ENCODE results near the gene SLC51A.
"Not testable (repeated sequence)": the region's sequence is repeated elsewhere in the genome, so short reads cannot be mapped to it uniquely, and the experiment has no call there.

Gene SLC51A

GRCh38 chr3:196244166-196244565 is 27.8 kb downstream of the SLC51A start:
- DNase-seq = not testable (repeated sequence)

- DNase-seq = no peak
Measured at GRCh38 chr3:196246612-196247308, 30.4 kb downstream of the SLC51A start.

DNA sequence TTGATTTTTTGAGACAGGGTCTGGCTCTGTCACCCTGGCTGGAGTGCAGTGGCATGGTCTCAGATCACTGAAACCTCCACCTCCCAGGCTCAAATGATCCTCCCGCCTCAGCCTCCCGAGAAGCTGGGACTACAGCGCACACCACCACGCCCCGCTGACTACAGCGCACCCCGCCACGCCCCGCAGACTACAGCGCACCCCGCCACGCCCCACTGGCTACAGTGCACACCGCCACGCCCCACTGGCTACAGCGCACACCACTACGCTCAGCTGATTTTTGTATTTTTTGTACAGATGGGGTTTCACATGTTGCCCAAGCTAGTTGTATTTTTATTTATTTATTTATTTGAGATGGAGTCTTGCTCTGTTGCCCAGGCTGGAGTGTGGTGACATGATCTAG is 35.6 kb downstream of the SLC51A start:
- DNase-seq = no peak

DNA sequence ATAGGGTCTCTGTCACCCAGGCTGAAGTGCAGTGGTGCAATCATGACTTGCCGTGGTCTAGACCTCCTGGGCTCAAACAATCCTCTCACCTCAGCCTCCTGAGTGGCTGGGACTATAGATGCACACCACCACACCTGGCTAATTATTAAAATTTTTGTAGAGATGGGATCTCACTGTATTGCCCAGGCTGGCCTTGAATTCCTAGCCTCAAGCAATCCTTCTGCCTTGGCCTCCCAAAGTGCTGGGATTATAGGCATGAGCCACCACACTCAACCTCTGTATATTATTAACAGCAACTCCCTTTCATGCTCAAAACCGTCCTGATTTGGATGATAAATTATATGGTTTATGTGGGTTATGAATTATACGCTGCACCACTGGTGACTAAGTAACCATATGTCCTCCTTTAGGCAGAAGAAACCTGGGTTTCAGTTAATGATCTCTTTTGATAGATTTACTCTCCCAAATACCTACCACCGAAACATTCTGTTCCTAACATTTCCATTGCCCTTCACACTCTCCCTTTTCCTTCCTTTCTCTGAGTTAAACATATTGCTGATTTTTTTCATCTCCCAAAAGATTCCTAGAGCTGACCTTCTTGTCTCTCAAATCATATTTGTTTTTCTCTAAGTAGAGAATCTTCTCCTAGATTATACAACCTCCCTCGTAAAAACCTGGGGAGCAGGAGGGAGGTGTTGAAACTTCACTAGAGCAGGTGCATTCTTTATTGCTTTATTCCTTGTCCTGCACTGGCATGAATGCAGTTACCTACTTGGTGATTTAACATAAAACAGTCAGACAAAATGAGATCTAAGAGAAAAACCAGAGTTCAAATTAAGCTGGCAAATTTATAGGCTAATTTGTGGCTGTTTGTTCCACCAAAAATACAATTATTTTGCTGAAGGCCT is 38.3 kb downstream of the SLC51A start:
- no peak for DNase-seq

DNA sequence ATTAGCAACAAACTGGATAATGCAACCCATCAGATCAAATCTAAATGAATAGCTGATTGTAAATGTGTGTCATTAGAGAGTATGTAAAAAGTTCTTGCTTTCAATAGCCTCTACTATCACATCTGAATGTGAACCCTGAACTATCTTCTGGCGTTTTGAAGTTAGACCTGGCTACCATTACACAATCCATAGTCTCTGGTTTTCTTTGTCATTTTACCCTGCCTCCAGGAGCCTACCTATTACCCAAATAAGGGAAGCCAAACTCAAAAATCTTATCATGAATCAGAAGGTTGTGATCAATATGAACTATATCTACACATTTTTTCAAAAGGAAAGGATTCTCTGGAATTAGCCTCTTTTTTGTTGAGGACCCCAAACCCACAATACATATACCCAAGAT is 39.4 kb downstream of the SLC51A start:
- DNase-seq = no peak

DNA sequence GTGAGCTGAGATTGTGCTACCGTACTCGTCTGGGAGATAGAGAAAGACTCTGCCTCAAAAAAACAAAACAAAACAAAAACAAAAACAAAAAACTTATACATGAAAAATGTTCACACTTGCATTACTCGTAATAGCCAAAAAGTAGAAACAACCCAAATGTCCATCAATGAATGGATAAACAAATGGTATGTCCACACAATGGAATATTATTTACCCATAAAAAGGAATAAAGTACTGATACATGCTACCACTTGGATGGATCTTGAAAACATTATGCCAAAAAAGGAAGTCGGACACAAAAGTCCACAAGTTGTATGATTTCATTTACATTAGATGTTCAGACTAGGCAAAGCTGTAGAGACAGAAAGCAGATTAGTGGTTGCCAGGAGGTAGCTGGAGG is 44.5 kb downstream of the SLC51A start:
- no peak for DNase-seq

DNA sequence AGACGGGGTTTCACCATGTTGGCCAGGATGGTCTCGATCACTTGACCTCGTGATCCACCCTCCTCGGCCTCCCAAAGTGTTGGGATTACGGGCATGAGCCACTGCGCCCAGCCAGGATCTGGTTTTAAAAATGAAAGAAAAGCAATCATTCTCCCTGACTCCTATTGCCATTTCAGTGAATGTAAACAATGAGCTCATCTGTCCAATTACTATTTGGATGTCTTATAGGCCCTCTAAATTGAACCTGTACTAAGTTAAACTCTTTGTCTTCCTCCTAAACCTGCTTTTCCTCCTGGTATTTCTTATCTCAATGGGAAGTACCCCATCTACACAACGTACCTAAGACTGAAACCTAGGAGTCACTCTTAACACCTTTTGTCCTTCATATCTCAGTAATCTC is 47.5 kb downstream of the SLC51A start:
- no peak for DNase-seq

GRCh38 chr3:196268284-196269163 is 52.2 kb downstream of the SLC51A start:
- DNase-seq = peak; percentile 43

DNA sequence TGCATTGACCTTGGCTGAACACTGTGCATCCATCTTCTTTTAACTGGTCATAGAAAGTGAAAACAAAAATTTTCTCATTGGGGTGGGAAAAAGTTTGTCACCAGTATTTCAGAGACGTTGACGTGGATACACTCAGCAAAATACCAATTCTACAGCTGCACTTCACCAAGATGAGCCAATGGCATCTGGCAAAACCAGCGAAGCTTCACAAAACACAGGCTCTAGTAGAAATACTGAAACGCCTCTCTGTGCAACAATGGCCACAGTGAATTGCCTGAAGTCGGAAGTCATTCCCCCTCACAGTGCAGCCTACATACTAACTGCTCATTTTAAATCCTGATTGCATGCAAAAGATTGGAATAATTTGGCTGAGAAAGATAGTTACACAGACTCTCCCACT is 54.2 kb downstream of the SLC51A start:
- peak; percentile 26 for DNase-seq

GRCh38 chr3:196272826-196273225 is 56.5 kb downstream of the SLC51A start:
- DNase-seq = peak; percentile 46

- peak; percentile 51 for DNase-seq
Measured at GRCh38 chr3:196273655-196274054, 57.3 kb downstream of the SLC51A start.

DNA sequence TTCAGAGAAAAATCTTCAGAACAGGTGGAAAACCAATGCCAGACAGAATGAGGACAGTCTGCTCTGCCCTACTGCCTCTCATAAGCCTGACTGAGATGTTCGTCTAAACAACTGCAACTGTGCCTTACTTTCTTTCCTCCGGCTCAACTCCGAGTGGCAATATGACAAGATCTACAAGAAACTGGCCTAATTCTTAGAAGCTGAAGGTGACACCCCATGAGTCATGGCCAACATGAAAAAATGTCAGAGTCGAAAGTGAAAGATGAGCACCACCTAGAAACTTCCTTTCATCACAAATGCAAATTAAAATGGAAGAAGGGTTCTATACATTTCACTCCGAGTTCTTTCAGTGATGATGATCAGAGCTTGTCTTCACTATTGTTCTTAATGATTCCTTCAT is 58.3 kb downstream of the SLC51A start:
- peak; percentile 55 for DNase-seq

- no peak for DNase-seq
Measured at GRCh38 chr3:196275126-196275525, 58.8 kb downstream of the SLC51A start.

DNA sequence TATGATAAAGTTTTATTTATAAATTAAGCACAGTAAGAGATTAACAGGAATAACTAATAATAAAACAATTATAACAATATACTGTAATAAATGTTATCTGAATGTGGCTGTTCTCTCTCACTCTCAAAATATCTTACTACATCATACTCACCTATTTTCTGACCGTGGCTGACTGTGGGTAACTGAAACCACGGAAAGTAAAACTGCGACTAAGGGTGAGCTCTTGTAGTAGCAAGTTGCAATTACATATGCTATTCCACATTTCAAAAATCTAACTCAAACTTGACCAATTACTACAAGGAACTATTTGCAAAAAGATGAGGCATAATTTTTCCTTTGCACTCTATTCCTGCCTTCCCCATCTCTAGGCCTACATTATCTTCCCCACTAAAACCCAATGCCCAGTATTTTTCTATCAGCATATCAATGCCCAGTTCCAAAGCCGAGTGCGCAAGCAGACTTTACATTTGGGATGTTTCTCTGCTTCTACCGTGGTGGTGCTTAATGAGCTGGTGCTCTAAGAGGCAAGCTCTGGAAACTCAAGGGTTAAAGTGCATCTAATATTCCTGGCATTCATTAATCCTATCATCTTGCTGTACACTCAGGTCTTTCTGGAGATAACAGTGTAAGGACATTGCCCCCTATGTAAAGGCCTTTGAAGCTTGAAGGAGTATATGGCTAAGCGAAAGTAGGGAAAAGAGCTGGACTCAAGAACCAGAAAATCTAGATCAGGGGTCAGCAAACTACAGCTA is 64.5 kb downstream of the SLC51A start:
- DNase-seq = peak; percentile 49

GRCh38 chr3:196281962-196282361 is 65.6 kb downstream of the SLC51A start:
- no peak for DNase-seq
